ENCODE results near the gene UNC45A. TPM values are rescaled to one million over a fixed set of nuclear protein-coding genes. Genes with fewer than 3 reads are reported as not detected.

The UNC45A gene
- total and polyA plus RNA-seq, 2 of the 13 experiments (the other 11 are each of a cell fraction or from before 2014, with no cell fraction given), result 33.8 to 39.7 TPM

DNA sequence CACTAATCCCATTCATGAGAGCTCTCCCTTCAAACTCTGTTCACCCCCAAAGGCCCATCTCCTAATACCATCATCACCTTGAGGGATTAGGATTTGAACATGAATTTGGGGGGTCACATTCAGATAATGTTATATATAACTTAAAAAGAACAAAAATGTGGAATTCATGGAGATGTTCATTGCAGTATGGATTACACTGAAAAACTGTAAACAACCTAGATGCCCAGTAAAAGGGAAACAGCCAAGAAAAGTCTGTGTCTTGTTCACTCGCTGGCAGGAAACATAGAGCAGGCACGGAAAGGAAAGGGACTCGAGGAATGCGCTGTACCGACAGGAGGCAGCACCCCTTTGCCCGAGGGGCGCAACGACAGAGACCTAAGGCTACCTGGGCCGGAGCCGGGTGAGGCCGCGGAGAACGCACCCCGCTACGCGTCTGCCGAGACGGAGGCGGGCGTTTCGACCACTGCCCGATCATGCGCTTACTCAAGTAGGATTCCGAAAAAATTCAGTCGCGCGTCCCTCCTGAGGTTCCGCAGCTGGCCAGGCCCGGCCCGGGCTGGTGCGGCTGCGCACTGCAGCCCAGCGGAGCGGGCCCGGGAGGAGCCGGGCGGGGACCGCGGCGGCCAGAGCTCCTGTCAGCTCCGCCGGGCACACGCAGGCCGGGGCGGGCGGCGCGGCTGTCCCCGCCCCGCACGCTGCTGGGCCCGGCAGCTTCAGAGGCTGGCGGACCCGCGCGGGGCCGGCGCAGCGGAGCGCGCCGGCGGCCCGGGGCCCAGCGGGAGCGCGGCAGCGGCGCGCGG is 32.8 kb upstream of the UNC45A start (continued):
- TF ChIP-seq, protein P1, sequence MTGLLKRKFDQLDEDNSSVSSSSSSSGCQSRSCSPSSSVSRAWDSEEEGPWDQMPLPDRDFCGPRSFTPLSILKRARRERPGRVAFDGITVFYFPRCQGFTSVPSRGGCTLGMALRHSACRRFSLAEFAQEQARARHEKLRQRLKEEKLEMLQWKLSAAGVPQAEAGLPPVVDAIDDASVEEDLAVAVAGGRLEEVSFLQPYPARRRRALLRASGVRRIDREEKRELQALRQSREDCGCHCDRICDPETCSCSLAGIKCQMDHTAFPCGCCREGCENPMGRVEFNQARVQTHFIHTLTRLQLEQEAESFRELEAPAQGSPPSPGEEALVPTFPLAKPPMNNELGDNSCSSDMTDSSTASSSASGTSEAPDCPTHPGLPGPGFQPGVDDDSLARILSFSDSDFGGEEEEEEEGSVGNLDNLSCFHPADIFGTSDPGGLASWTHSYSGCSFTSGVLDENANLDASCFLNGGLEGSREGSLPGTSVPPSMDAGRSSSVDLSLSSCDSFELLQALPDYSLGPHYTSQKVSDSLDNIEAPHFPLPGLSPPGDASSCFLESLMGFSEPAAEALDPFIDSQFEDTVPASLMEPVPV (CRISPR knock-in tag; IDR thresholded peaks at IDR 0.05), result no peak
- no peak for TF ChIP-seq FOXA1 (IDR thresholded peaks at IDR 0.05)
- 0 out of 2 replicates have a peak, but pooled peaks have one; percentile 18 for TF ChIP-seq FOXA1 (CRISPR knock-in tag; IDR thresholded peaks at IDR 0.05)
- no peak for TF ChIP-seq CC2D1A (CRISPR knock-in tag; IDR thresholded peaks at IDR 0.05)
- TF ChIP-seq KLF12 (CRISPR knock-in tag; IDR thresholded peaks at IDR 0.05; ENCODE audit: borderline replicate concordance), result 0 out of 2 replicates have a peak, but pooled peaks have one; percentile 23
- TF ChIP-seq, protein P2, sequence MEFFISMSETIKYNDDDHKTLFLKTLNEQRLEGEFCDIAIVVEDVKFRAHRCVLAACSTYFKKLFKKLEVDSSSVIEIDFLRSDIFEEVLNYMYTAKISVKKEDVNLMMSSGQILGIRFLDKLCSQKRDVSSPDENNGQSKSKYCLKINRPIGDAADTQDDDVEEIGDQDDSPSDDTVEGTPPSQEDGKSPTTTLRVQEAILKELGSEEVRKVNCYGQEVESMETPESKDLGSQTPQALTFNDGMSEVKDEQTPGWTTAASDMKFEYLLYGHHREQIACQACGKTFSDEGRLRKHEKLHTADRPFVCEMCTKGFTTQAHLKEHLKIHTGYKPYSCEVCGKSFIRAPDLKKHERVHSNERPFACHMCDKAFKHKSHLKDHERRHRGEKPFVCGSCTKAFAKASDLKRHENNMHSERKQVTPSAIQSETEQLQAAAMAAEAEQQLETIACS (CRISPR knock-in tag; IDR thresholded peaks at IDR 0.05), result peak; percentile 28; the same call in 1 of the 2 replicates
- TF ChIP-seq ZBTB38 (CRISPR knock-in tag; IDR thresholded peaks at IDR 0.05), result peak; percentile 65
- TF ChIP-seq ZNF644 (CRISPR knock-in tag; IDR thresholded peaks at IDR 0.05; ENCODE audit: low read depth), result peak; percentile 71
- peak; percentile 49; the same call in 1 of the 2 replicates for TF ChIP-seq DMAP1 (CRISPR knock-in tag; IDR thresholded peaks at IDR 0.05)
- no peak for TF ChIP-seq NCOA5 (CRISPR knock-in tag; IDR thresholded peaks at IDR 0.05)
- TF ChIP-seq ARHGAP35 (CRISPR knock-in tag; IDR thresholded peaks at IDR 0.05; ENCODE audit: borderline replicate concordance), result peak; percentile 83; the same call in 1 of the 2 replicates
- peak; percentile 86 for TF ChIP-seq PHF8 (CRISPR knock-in tag; IDR thresholded peaks at IDR 0.05)
- no peak for TF ChIP-seq ZMAT3 (CRISPR knock-in tag; conservative IDR thresholded peaks at IDR 0.05)
- no peak for TF ChIP-seq ZNF253 (CRISPR knock-in tag; IDR thresholded peaks at IDR 0.05; ENCODE audit: borderline replicate concordance)
- TF ChIP-seq FOSL2 (CRISPR knock-in tag; IDR thresholded peaks at IDR 0.05), result peak; percentile 28; the same call in 1 of the 2 replicates
- TF ChIP-seq RELA (CRISPR knock-in tag; IDR thresholded peaks at IDR 0.05), result no peak
- TF ChIP-seq MYC (CRISPR knock-in tag; IDR thresholded peaks at IDR 0.05; ENCODE audit: borderline replicate concordance), result peak; percentile 50; the same call in 1 of the 2 replicates
- TF ChIP-seq, protein P3, sequence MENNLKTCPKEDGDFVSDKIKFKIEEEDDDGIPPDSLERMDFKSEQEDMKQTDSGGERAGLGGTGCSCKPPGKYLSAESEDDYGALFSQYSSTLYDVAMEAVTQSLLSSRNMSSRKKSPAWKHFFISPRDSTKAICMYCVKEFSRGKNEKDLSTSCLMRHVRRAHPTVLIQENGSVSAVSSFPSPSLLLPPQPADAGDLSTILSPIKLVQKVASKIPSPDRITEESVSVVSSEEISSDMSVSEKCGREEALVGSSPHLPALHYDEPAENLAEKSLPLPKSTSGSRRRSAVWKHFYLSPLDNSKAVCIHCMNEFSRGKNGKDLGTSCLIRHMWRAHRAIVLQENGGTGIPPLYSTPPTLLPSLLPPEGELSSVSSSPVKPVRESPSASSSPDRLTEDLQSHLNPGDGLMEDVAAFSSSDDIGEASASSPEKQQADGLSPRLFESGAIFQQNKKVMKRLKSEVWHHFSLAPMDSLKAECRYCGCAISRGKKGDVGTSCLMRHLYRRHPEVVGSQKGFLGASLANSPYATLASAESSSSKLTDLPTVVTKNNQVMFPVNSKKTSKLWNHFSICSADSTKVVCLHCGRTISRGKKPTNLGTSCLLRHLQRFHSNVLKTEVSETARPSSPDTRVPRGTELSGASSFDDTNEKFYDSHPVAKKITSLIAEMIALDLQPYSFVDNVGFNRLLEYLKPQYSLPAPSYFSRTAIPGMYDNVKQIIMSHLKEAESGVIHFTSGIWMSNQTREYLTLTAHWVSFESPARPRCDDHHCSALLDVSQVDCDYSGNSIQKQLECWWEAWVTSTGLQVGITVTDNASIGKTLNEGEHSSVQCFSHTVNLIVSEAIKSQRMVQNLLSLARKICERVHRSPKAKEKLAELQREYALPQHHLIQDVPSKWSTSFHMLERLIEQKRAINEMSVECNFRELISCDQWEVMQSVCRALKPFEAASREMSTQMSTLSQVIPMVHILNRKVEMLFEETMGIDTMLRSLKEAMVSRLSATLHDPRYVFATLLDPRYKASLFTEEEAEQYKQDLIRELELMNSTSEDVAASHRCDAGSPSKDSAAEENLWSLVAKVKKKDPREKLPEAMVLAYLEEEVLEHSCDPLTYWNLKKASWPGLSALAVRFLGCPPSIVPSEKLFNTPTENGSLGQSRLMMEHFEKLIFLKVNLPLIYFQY (CRISPR knock-in tag; IDR thresholded peaks at IDR 0.05; ENCODE audit: borderline replicate concordance), result peak; percentile 93
- no peak for TF ChIP-seq SRSF9 (IDR thresholded peaks at IDR 0.05; ENCODE audit: borderline replicate concordance, insufficient read depth, low read depth, low read length, poor library complexity, severe bottlenecking)
- TF ChIP-seq NFYC (CRISPR knock-in tag; IDR thresholded peaks at IDR 0.05), result 0 out of 2 replicates have a peak, but pooled peaks have one; percentile 22
- TF ChIP-seq KLF6 (CRISPR knock-in tag; IDR thresholded peaks at IDR 0.05), result 0 out of 2 replicates have a peak, but pooled peaks have one; percentile 44
- peak; percentile 62 for TF ChIP-seq KAT8 (CRISPR knock-in tag; IDR thresholded peaks at IDR 0.05)
- TF ChIP-seq TAF1 (CRISPR knock-in tag; IDR thresholded peaks at IDR 0.05), result no peak; the same call in 1 of the 2 replicates
- TF ChIP-seq SP5 (CRISPR knock-in tag; IDR thresholded peaks at IDR 0.05; ENCODE audit: borderline replicate concordance, low read depth), result peak; percentile 11; the same call in 1 of the 2 replicates

All from HepG2 (cell line).